GM12865 (cell line): ENCODE data around the gene CCDC40.

Source experiments
- DNase-seq: peaks from one replicate; pipeline ENCODE4 v3.0.0; 2010; ENCODE audit warnings: low read depth
- H3K4me3 ChIP-seq: 2 replicates; pipeline ENCODE4 v1.5.1; 2011; ENCODE audit warnings: mild to moderate bottlenecking, low read depth, low read length, control low read depth
- TF ChIP-seq, protein P1 (sequence below): IDR thresholded peaks from 2 replicates; pipeline ENCODE4 v1.5.1; 2011; ENCODE audit warnings: low read length, control low read depth, low read depth, inconsistent platforms; ENCODE audit not compliant: insufficient read depth; ENCODE audit errors: missing control alignments

Gene CCDC40, protein sequence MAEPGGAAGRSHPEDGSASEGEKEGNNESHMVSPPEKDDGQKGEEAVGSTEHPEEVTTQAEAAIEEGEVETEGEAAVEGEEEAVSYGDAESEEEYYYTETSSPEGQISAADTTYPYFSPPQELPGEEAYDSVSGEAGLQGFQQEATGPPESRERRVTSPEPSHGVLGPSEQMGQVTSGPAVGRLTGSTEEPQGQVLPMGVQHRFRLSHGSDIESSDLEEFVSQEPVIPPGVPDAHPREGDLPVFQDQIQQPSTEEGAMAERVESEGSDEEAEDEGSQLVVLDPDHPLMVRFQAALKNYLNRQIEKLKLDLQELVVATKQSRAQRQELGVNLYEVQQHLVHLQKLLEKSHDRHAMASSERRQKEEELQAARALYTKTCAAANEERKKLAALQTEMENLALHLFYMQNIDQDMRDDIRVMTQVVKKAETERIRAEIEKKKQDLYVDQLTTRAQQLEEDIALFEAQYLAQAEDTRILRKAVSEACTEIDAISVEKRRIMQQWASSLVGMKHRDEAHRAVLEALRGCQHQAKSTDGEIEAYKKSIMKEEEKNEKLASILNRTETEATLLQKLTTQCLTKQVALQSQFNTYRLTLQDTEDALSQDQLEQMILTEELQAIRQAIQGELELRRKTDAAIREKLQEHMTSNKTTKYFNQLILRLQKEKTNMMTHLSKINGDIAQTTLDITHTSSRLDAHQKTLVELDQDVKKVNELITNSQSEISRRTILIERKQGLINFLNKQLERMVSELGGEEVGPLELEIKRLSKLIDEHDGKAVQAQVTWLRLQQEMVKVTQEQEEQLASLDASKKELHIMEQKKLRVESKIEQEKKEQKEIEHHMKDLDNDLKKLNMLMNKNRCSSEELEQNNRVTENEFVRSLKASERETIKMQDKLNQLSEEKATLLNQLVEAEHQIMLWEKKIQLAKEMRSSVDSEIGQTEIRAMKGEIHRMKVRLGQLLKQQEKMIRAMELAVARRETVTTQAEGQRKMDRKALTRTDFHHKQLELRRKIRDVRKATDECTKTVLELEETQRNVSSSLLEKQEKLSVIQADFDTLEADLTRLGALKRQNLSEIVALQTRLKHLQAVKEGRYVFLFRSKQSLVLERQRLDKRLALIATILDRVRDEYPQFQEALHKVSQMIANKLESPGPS

DNA sequence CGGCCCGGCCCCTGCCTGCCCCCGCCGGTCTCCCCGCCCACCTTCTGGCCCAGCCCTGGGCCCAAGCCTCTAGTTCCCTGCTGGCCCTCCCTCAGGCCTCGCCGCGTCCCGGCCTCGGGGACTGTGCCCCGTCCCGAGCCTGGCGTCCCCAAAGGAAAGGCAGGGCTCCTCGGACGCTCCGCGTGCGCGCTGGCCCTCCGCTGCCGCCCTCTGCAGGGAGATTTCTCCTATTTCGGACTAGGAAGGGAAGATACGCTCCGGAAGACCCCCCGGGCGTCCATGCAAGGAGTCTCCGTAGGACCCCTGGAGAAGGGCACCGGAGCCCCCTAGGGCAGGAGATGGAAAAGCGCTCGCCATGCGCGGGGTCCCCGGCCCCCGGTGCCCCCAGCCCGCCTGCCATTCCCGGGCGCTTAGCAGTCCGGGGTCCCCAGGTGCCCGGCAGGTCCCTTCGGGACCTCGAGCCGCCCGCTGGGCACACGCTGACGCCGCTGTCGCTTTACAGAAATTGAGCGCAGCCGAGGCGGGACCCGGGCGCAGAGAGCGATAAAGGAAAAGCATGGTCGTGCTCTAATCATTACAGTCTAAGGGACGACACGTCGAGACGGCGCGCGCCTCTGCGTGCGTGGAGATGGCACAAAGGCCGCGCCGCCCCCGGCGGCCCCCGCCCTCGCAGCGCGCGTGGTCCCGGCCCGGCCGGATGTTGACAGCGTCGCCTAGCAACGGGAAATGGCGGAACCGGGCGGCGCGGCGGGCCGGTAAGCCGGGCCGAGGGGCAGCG, at the start of gene CCDC40:
Gene CCDC40 (plus strand): TSS at position 706 of the 778 bp plus-strand sequence. CDS start 21 bp downstream, at position 727.
- H3K4me3 ChIP-seq = peak within 1 kb of the TSS; percentile 64
- DNase-seq = peak; percentile 62
- TF ChIP-seq, protein P1, sequence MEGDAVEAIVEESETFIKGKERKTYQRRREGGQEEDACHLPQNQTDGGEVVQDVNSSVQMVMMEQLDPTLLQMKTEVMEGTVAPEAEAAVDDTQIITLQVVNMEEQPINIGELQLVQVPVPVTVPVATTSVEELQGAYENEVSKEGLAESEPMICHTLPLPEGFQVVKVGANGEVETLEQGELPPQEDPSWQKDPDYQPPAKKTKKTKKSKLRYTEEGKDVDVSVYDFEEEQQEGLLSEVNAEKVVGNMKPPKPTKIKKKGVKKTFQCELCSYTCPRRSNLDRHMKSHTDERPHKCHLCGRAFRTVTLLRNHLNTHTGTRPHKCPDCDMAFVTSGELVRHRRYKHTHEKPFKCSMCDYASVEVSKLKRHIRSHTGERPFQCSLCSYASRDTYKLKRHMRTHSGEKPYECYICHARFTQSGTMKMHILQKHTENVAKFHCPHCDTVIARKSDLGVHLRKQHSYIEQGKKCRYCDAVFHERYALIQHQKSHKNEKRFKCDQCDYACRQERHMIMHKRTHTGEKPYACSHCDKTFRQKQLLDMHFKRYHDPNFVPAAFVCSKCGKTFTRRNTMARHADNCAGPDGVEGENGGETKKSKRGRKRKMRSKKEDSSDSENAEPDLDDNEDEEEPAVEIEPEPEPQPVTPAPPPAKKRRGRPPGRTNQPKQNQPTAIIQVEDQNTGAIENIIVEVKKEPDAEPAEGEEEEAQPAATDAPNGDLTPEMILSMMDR = no peak

DNA sequence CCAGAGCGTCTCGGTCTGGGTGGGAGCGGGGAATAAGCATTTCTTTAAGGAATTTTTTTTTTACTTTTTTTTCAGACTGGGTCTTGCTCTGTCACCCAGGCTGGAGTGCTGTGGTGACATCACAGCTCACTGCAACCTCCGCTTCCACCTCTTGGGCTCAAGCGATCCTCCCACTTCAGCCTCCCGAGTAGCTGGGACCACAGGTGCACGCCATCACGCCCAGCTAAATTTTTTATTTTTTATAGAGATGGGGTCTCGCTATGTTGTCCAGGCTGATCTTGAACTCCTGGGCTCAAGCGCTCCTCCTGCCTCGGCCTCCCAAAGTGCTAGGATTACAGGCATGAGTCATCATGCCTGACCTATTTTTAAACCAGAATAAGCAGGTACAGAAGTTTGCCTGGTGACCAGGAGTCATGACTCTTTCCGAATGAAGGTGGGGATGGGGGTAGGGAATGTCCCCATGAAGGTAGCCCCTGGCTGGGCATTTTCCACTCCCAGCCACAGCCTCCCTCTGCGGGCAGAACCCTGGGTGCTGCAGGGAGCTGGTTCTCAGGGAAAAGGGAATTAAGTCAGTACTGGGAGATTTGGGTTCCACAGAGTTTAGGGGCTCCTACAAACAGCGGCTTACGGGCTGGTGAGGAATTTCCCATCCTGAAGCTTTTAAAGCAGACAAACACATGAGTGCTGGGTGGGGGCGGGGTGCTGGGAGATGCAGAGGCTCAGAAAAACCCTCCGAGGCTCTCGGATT, 49.1 kb upstream of the CCDC40 start:
- H3K4me3 ChIP-seq = no peak overlapping the region
- TF ChIP-seq, protein P1 = no peak
- DNase-seq = no peak

DNA sequence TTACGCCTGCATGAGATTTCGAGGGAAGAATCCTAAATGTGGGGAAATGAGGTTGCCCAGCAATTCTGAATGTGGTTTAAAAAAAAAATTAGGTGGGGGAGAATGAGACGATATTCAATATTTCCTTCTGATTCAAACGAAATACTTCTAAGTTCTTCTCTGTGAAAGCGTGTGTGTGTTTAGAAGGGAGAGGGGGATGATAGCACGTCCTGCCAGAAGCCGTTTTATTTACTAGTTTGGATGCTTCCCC, 48.6 kb upstream of the CCDC40 start:
- DNase-seq = no peak
- no peak overlapping the region for H3K4me3 ChIP-seq
- TF ChIP-seq, protein P1 = no peak

DNA sequence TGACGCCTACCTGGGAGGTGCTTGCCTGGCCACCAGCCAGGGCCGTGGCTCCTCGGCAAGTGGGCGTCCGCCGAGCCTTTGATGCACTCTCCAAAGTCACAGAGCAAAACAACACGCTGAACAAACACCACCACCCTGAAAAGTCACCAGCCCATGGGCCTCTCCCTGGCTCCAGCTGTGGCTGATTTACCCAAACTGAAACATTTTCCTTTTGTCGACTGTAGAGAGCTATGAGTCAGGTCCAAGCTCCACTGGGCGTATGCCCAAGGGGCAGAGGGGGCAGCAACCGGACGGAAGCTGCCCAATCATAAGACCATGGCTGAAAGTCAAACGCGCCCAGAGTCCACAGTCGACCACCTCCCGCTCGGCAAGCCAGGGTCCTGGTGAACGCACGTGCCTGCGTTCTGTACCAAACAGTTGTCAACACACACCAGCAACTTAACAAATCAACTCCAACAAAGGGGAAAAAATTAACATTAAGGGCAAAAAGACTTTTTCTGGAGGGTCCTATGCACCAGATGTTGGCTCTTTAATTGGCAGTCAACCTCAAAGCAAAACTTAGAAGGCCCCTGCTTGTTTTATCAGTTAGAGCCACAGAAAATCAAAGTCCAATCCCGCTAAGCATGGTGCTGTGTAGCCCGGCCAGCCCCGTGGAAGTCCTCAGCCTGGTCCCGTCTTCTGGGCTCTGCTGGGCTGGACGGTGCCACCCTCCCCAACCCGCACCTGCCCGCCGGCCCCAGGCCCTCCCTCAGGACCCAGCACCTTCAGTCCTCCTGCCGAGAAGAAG, 48.1 kb upstream of the CCDC40 start:
- TF ChIP-seq, protein P1 = no peak
- DNase-seq = no peak
- H3K4me3 ChIP-seq = no peak overlapping the region

DNA sequence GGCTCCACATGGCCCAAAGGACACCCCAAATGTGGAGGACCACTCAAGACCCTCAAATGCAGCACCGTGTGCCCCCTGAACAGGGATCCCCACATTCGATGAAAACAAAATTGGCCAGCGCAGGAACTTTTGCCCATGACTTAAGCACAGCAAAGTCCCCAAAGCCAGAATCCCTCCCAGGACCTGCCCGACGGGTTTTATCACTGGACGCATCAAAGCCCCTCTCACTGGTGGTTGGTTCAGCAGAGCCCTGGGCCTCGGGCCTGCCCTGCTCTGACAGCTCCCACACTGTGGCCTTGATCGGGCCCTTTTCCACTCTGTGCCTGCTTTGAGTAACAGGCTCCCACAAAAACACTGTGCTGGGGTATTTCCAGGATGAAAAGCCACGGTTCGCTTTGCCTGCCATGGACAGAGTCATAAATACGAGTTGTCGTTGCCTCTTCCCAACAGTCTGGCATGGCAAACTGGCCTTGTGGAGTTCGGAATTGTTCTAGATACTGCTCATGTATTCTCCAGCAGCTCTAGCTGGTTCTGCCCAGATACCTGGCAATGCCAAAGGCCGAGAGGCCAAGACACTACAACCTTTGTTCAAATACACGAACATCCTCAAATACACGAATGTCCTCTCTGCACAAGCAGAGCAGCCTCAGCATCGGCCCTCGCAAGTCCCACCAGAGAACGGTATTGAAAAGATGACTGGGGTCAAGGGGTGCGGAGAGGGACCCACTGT, 47.2 kb upstream of the CCDC40 start:
- no peak overlapping the region for H3K4me3 ChIP-seq
- no peak for DNase-seq

More for the DNA sequence above, 47.2 kb upstream of the CCDC40 start:
- TF ChIP-seq, protein P1 = no peak
